ENCODE data around the gene TEKT2. TPM values are rescaled to one million over a fixed set of nuclear protein-coding genes. Genes with fewer than 3 reads are reported as not detected.

Gene TEKT2
- 1 to 10 TPM in 1 of 9 donors, under 1 TPM in 4, not detected in 4; 0.18 to 1.2 (median 0.65) TPM for total RNA-seq
- polyA plus RNA-seq = 1 to 10 TPM in 2 of 3 donors, under 1 TPM in 1; 0.40 to 4.0 (median 1.4) TPM
- long read RNA-seq, donor 1 = 0 reads
- long read RNA-seq, donor 2 = 0 reads
- long read RNA-seq, donor 3 = 0 reads
- long read RNA-seq, donor 4 = 0 reads
- long read RNA-seq, donor 5, partial matches to known transcripts = 0 of 1 reads
- long read RNA-seq, donor 5, other reads (novel, unspliced or antisense) = 1 of 1 reads
- long read RNA-seq, donor 6 = 0 reads
- long read RNA-seq, donor 7 = 0 reads
- long read RNA-seq, donor 8 = 0 reads
- long read RNA-seq, donor 9 = 0 reads
- long read RNA-seq, donor 10 = 0 reads

- Histone ChIP-seq H3K27me3 (no peaks in the 10 kb centered on the region), H3K36me3 (replicated peaks in 1 of 2) (no peaks in the 10 kb centered on the region), H3K4me3 (peak within 1 kb of the TSS in 3 of 4 donors; percentile 5 to 70 (median 35)), H3K9me3 (replicated peaks in 1 of 3) (no peaks in the 10 kb centered on the region), H3K4me1 (replicated peaks in 1 of 2) (peaks cover 4 to 15% of the 10 kb centered on the region in 2 donors), H3K27ac (no peak within 1 kb of the TSS)
- peak in 6 of 7 donors; percentile 38 to 69 (median 48) for DNase-seq
- TF ChIP-seq CTCF (IDR thresholded peaks at IDR 0.05) (no peak), POLR2A (IDR thresholded peaks at IDR 0.05) (no peak)
- intact Hi-C loops (cut with DNase I) = loop anchor here (10.0 kb wide), 3 partner anchors 159 to 229 kb away; partner anchors contain the start of gene AGO1 (in 1 of the 2)
- WGBS, 4 donors = 12 to 33% (median 13%) methylated on average over 21 to 59 of the region's 59 CpGs
Observed at GRCh38 chr1:36083635-36084496, at the start of gene TEKT2. TSS of gene TEKT2 (plus strand) at chr1:36084094. CDS start at chr1:36084922, 828 bp downstream.

GRCh38 chr1:36034692-36035091 is 49.2 kb upstream of the TEKT2 start:
- H3K36me3 ChIP-seq (replicated peaks in 1 of 2) = peaks cover 0 to 10% of the 10 kb centered on the region in 2 donors
- intact Hi-C loops (cut with DNase I) = no loop called here
- H3K4me1 ChIP-seq (replicated peaks in 1 of 2) = peaks cover 8 to 14% of the 10 kb centered on the region in 2 donors

GRCh38 chr1:36035154-36035553 is 48.7 kb upstream of the TEKT2 start:
- Histone ChIP-seq H3K27ac (peak overlapping the region; percentile 20 to 78 (median 52)), H3K4me3 (no peak overlapping the region), H3K27me3 (no peaks in the 10 kb centered on the region), H3K36me3 (replicated peaks in 1 of 2) (peaks cover 0 to 14% of the 10 kb centered on the region in 2 donors), H3K4me1 (replicated peaks in 1 of 2) (peaks cover 8 to 14% of the 10 kb centered on the region in 2 donors), H3K9me3 (replicated peaks in 1 of 3) (no peaks in the 10 kb centered on the region)
- peak in 1 of 7 donors; percentile 25 for DNase-seq
- TF ChIP-seq POLR2A (IDR thresholded peaks at IDR 0.05) (no peak), CTCF (IDR thresholded peaks at IDR 0.05) (no peak)
- intact Hi-C loops (cut with DNase I) = no loop called here
- 42 to 52% (median 49%) methylated on average over 3 of the region's 3 CpGs for WGBS, 4 donors

More at GRCh38 chr1:36034692-36035091, 49.2 kb upstream of the TEKT2 start:
- H3K4me3 ChIP-seq = no peak overlapping the region
- peak overlapping the region; percentile 20 to 78 (median 60) for H3K27ac ChIP-seq
- DNase-seq = no peak
- no peak for TF ChIP-seq POLR2A (IDR thresholded peaks at IDR 0.05)
- TF ChIP-seq CTCF (IDR thresholded peaks at IDR 0.05) = no peak
- no peaks in the 10 kb centered on the region for H3K9me3 ChIP-seq (replicated peaks in 1 of 3)
- no peaks in the 10 kb centered on the region for H3K27me3 ChIP-seq

- Histone ChIP-seq H3K36me3 (replicated peaks in 1 of 2) (peaks cover 0 to 54% of the 10 kb centered on the region in 2 donors), H3K27me3 (no peaks in the 10 kb centered on the region), H3K9me3 (replicated peaks in 1 of 3) (no peaks in the 10 kb centered on the region), H3K27ac (no peak overlapping the region), H3K4me1 (replicated peaks in 1 of 2) (peaks cover 2 to 3% of the 10 kb centered on the region in 2 donors), H3K4me3 (no peak overlapping the region)
- intact Hi-C loops (cut with DNase I) = no loop called here
- no peak for DNase-seq
- WGBS, 4 donors = 87 to 89% (median 89%) methylated on average over 2 of the region's 2 CpGs
- TF ChIP-seq CTCF (IDR thresholded peaks at IDR 0.05) (no peak), POLR2A (IDR thresholded peaks at IDR 0.05) (no peak)
Observed at GRCh38 chr1:36040238-36040637, 43.7 kb upstream of the TEKT2 start.
